SJCRH30 (cell line): ENCODE measurements around the gene MICOS13. TPM values are rescaled to one million over a fixed set of nuclear protein-coding genes. Genes with fewer than 3 reads are reported as not detected.

ENCODE experiments used
- DNase-seq, 2 experiments: peaks; one replicate each; pipeline ENCODE4 v3.0.0-alpha.2; 2015 to 2020
- H3K27ac ChIP-seq: fragments of 250-450 bp; sonication (Bioruptor Pico); 2 replicates; pipeline ENCODE4 v1.5.1; 2020; ENCODE audit warnings: mild to moderate bottlenecking, moderate library complexity
- H3K27me3 ChIP-seq: fragments of 250-450 bp; sonication (Bioruptor Pico); 2 replicates; pipeline ENCODE4 v1.5.1; 2020; ENCODE audit warnings: mild to moderate bottlenecking, moderate library complexity
- H3K36me3 ChIP-seq: fragments of 250-450 bp; sonication (Bioruptor Pico); 2 replicates; pipeline ENCODE4 v1.5.1; 2020; ENCODE audit warnings: mild to moderate bottlenecking, moderate library complexity
- H3K4me1 ChIP-seq: fragments of 250-450 bp; sonication (Bioruptor Pico); 2 replicates; pipeline ENCODE4 v1.5.1; 2020; ENCODE audit warnings: mild to moderate bottlenecking, moderate library complexity
- H3K4me3 ChIP-seq: fragments of 250-450 bp; sonication (Bioruptor Pico); 2 replicates; pipeline ENCODE4 v1.5.1; 2020; ENCODE audit warnings: mild to moderate bottlenecking, moderate library complexity
- H3K9me3 ChIP-seq: fragments of 250-450 bp; sonication (Bioruptor Pico); replicated peaks from 2 replicates; pipeline ENCODE4 v1.5.1; 2020; ENCODE audit warnings: mild to moderate bottlenecking, moderate library complexity
- total RNA-seq: library from RNA; depleted of rRNA; stranded (reverse); fragments of >200 nt; shearing (Covaris generic); gene quantifications from 2 replicates; pipeline ENCODE4 v1.2.3, GENCODE V29; 2014

The MICOS13 gene
- total RNA-seq, 1 experiment from 2014 or later, result 33.0 TPM

DNA sequence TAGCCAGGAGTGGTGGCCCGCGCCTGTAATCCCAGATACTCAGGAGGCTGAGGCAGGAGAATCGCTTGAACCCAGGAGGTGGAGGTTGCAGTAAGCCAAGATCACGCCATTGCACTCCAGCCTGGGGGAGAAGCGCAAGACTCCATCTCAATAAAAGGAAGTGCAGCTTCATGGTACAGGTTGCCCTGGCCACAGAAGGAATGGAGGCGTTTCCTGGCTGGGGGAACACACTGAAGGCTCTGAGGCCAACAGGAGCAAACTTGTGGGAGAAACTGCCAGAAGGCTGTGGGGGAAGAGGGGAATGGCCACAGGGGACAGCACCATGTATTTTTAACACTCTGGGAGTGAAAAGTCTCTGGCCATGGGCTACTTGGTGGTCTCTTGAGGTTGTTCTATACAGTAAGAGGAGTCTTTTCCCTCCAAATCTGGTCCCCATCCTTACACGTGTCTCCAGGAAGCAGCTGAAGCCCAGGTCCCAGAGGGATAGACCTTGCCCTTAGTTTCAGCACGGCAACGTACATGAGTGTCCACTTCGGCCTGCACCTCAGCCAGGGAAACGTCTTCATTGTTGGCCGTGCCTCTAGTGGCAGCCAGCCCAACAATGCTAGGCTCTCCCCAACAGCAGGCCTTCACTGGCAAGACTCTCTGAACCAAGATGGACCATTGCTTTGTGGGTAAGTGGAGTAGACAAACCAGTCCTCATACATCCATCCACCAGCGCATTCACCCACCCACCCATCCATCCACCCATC lies 7.4 kb downstream of the MICOS13 start:
- no peak overlapping the region for H3K27ac ChIP-seq
- no peaks in the 10 kb centered on the region for H3K9me3 ChIP-seq
- no peak overlapping the region for H3K4me3 ChIP-seq
- no peaks in the 10 kb centered on the region for H3K27me3 ChIP-seq
- peaks cover 40% of the 10 kb centered on the region for H3K36me3 ChIP-seq
- no peak for DNase-seq
- H3K4me1 ChIP-seq, result peaks cover 32% of the 10 kb centered on the region

DNA sequence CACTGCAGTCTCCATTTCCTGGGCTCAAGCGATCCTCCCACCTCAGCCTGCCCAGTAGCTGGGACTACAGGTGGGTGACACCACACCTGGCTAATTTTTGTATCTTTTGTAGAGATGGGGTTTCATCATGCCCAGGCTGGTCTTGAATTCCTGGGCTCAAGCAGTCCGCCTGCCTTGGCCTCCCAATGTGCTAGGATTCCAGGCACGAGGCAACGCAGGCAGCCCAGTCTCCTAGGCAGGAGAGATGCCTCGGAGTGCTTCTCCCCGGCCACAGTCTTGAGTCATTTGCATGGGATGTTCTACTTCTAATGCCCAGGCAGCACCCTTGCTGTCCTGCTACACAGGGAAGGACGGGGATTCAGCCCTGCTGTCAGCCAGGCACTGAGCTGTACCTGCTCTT lies 8.7 kb downstream of the MICOS13 start:
- DNase-seq, result no peak
- no peaks in the 10 kb centered on the region for H3K27me3 ChIP-seq

DNA sequence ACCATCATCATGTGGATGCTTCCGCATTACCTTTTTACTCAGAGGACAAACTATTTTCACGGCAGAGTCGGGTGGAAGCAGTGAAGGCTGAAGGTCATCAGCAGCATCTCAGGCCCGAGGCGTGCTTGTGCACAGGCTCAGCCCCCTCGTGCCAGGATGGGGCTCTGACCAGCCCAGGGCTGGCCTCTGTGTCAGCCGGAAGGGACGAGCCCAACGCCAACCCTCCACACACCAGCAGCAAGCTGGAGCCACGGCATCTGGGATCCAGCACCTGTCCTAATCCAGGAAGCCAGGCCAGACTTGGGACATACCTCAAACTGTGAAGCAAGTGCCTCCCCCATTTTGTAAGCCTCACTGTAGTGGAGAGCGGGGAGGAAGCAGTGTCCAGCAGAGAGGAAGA lies 11.1 kb downstream of the MICOS13 start:
- Histone ChIP-seq H3K27ac (no peak overlapping the region), H3K36me3 (peaks cover 75% of the 10 kb centered on the region), H3K9me3 (no peaks in the 10 kb centered on the region), H3K4me1 (no peaks in the 10 kb centered on the region), H3K4me3 (no peak overlapping the region), H3K27me3 (no peaks in the 10 kb centered on the region)
- DNase-seq, result no peak

More for the DNA sequence above, 8.7 kb downstream of the MICOS13 start:
- Histone ChIP-seq H3K4me1 (peaks cover 21% of the 10 kb centered on the region), H3K36me3 (peaks cover 51% of the 10 kb centered on the region), H3K4me3 (no peak overlapping the region), H3K9me3 (no peaks in the 10 kb centered on the region), H3K27ac (no peak overlapping the region)

DNA sequence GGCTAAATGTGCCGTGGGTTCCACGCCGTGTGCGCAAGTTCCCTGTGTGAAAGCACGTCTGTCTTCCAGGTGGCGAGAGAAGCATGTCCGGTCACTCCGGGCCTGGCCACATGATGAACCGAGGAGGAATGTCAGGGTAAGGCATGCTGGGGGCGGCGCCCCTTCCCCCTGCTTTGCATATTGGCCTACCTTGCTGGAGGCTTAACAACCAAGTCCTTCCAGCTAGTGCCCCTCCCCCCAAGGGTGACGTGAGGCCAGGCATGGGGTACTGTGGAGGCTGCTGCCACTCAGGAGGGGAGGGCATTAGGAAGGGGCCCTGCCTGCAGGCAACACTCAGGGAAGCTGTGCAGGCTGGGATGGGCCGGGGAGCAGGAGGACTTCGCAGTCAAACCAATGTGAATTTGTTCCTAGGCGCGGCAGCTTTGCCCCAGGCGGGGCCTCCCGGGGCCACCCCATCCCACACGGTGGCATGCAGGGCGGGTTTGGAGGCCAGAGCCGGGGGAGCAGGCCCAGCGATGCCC lies 12.5 kb downstream of the MICOS13 start:
- H3K4me3 ChIP-seq, result no peak overlapping the region
- H3K27ac ChIP-seq, result no peak overlapping the region
- no peaks in the 10 kb centered on the region for H3K9me3 ChIP-seq
- H3K4me1 ChIP-seq, result no peaks in the 10 kb centered on the region
- H3K36me3 ChIP-seq, result peaks cover 84% of the 10 kb centered on the region
- no peak for DNase-seq
- H3K27me3 ChIP-seq, result no peaks in the 10 kb centered on the region

DNA sequence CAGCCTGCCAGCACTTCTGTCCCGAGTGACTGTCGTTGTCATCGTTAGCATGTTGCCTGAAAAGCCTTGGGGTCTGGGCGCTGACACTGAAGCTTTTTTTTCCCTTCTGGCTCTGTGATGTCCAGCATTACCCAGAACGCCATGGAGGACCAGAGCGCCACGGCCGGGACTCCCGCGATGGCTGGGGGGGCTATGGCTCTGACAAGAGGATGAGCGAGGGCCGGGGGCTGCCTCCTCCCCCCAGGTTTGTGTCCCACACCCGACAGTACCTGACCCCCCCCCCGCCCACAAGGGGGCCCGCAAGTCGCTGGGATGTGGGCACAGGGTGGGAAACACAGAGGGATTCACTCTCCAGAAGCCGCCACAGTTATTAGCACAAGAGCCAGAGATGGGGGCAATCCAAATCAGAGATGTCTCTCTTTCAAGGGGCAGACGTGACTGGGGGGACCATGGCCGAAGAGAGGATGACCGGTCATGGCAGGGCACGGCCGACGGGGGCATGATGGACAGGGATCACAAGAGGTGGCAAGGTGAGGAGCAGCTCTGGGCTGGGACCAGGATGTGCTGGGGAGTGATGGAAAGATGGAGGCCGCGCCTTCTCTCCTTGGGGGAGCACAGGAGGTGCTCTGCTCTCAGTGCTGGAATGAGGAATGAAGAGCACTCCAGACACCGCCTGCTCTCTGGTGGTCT lies 13.2 kb downstream of the MICOS13 start:
- peaks cover 87% of the 10 kb centered on the region for H3K36me3 ChIP-seq
- DNase-seq, result no peak
- no peaks in the 10 kb centered on the region for H3K27me3 ChIP-seq
- no peaks in the 10 kb centered on the region for H3K4me1 ChIP-seq
- no peak overlapping the region for H3K27ac ChIP-seq
- H3K9me3 ChIP-seq, result no peaks in the 10 kb centered on the region
- no peak overlapping the region for H3K4me3 ChIP-seq

DNA sequence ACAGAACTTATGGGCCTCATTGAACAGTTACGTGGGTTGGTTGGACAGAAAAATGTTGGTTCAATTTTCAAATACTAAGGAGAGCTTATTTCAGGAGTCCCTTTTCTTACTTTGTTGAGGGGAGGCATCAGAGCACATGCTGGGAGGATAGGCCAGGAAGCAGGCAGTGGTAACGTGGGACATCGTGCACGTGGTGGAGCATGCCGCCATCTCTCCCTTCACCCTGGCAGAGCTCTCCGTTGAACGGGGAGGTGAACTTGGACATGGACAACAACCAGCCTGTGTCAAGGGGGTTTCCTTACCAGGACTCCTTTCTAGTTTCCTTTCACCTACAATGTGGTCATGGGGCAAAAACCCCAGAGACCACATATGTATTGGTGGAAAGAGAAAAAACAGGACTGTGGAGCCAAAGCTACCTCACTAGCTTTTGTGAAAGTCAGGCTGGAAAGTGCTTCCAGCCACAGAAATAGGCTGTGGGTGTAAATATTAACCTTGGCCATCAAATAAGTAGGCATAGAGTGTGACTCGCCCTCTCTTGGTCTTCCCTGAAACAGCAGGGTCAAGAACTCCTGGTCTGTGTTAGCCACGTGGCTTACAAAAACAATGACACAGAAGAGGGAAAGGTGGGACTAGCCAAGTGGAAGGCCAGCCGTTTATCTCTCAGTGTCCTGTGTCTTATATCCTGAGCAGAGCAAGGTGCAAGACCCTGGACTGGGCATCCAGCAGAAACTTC lies 14.4 kb downstream of the MICOS13 start:
- no peaks in the 10 kb centered on the region for H3K9me3 ChIP-seq
- H3K4me3 ChIP-seq, result no peak overlapping the region
- no peak for DNase-seq
- H3K27ac ChIP-seq, result no peak overlapping the region
- H3K36me3 ChIP-seq, result peaks cover 87% of the 10 kb centered on the region
- no peaks in the 10 kb centered on the region for H3K27me3 ChIP-seq
- no peaks in the 10 kb centered on the region for H3K4me1 ChIP-seq

DNA sequence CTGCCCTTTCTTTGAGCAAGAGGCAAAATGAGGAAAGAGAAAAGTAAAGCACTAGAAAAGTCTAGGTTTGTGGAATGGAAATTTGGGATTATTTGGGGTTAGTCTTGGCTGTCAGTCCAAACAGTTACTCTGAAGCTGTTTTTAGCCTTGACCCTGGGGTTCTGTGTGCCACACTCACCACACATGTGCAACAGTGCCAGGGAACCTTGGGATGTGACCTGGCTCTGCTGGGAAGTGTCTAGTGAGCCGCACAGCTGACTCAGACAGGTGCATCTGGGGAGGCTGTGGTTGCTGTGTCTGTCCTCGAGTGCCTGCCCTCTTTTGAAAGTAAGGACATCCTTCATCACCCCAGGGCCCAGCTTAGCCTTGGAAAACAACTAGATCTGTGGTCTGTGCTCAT lies 15.8 kb downstream of the MICOS13 start:
- Histone ChIP-seq H3K27ac (no peak overlapping the region), H3K4me1 (no peaks in the 10 kb centered on the region), H3K36me3 (peaks cover 83% of the 10 kb centered on the region), H3K4me3 (no peak overlapping the region), H3K9me3 (no peaks in the 10 kb centered on the region), H3K27me3 (no peaks in the 10 kb centered on the region)
- DNase-seq, result no peak

DNA sequence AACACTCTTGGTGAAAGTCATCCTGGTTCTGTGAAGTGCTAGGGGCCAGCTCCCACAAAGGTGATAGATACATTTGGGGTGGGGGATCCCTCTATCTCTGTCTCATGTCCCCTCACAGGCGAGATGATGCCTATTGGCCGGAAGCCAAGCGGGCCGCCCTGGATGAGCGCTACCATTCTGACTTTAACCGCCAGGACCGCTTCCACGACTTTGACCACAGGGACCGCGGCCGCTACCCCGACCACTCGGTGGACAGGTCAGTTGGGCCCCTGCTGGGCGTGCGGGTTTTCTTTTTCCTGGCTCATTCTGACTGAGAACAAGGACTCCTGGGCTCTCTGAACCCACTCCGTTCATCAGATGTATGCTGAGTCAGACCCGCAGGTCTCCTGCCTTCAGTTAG lies 16.4 kb downstream of the MICOS13 start:
- Histone ChIP-seq H3K27me3 (no peaks in the 10 kb centered on the region), H3K27ac (no peak overlapping the region), H3K9me3 (no peaks in the 10 kb centered on the region), H3K36me3 (peaks cover 77% of the 10 kb centered on the region), H3K4me1 (no peaks in the 10 kb centered on the region), H3K4me3 (no peak overlapping the region)
- no peak for DNase-seq

DNA sequence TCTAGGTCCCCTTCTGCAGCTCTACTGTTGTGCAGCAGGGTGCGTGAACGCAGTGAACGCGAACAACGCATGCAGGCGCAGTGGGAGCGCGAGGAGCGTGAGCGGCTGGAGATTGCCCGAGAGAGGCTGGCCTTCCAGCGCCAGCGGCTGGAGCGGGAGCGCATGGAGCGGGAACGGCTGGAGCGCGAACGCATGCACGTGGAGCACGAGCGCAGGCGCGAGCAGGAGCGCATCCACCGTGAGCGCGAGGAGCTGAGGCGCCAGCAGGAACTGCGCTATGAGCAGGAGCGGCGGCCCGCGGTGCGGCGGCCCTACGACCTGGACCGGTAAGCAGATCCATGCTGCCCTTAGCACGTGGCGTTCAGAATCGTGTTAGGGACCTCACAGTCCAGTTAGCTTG lies 18.8 kb downstream of the MICOS13 start:
- H3K27ac ChIP-seq, result no peak overlapping the region
- H3K27me3 ChIP-seq, result no peaks in the 10 kb centered on the region
- H3K4me3 ChIP-seq, result no peak overlapping the region
- H3K36me3 ChIP-seq, result peaks cover 78% of the 10 kb centered on the region
- H3K4me1 ChIP-seq, result no peaks in the 10 kb centered on the region
- no peak for DNase-seq
- H3K9me3 ChIP-seq, result no peaks in the 10 kb centered on the region

DNA sequence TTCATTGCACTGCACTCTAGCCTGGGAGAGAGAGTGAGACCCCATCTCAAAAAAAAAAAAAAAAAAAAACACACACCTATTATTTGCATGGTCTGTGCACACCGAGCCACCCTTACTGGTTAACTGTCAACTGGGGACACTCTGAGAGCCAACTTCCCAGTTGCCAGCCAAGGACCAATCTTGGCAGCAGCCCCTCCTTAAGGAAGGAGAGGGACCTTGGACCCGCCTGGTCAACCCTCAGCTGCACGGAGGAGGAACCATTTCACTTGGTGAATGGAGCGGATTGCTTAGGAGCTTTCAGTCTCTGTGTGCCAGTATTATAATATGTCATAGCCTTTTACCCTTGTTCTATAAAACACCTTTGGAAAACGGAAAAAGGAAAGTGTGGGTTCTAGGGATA lies 24.9 kb downstream of the MICOS13 start:
- peaks cover 82% of the 10 kb centered on the region for H3K36me3 ChIP-seq
- DNase-seq, result no peak
- no peaks in the 10 kb centered on the region for H3K9me3 ChIP-seq
- H3K4me3 ChIP-seq, result no peak overlapping the region
- no peak overlapping the region for H3K27ac ChIP-seq
- H3K4me1 ChIP-seq, result no peaks in the 10 kb centered on the region
- no peaks in the 10 kb centered on the region for H3K27me3 ChIP-seq

DNA sequence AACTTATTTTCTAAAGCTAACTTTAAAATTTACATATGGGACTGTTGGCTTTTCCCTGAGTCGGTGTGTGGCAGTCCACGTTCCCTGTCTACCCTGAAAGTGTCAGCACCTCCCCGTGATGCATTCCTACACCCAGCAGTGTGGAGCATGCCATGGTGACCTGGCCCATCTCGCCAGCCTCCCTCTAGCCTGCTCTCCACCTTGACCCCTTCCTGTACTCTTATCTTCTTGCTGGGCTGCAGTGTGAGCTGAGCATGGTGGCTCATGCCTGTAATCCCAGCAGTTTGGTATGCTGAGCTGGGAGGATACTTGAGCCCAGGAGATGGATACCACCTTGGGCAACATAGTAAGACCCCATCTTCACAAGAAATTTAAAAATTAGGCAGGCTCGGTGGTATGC lies 25.4 kb downstream of the MICOS13 start:
- H3K4me3 ChIP-seq, result no peak overlapping the region
- peaks cover 86% of the 10 kb centered on the region for H3K36me3 ChIP-seq
- no peak overlapping the region for H3K27ac ChIP-seq
- DNase-seq, result no peak
- no peaks in the 10 kb centered on the region for H3K4me1 ChIP-seq
- H3K27me3 ChIP-seq, result no peaks in the 10 kb centered on the region
- no peaks in the 10 kb centered on the region for H3K9me3 ChIP-seq

DNA sequence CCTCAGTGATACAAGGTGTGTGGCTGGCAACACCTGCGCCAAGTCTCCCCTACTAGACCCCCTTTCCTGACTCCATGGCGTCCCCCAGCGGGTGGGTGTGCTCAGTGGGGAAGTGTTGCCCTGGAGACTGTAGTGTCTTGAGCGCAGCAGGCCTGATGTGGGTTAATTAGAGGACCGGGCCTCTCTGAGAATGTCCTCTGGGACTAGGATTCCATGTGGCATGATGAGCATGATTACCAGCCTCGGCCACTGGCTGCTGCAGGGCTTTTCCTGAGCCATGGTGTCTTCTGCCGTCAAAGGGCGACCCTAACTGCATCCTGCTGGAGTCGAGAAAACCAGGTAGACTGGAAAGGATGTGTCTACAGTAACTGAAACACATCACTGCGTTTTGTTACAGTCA lies 28.1 kb downstream of the MICOS13 start:
- Histone ChIP-seq H3K27ac (no peak overlapping the region), H3K9me3 (no peaks in the 10 kb centered on the region), H3K4me1 (no peaks in the 10 kb centered on the region), H3K4me3 (no peak overlapping the region), H3K27me3 (no peaks in the 10 kb centered on the region), H3K36me3 (peaks cover 87% of the 10 kb centered on the region)
- no peak for DNase-seq

DNA sequence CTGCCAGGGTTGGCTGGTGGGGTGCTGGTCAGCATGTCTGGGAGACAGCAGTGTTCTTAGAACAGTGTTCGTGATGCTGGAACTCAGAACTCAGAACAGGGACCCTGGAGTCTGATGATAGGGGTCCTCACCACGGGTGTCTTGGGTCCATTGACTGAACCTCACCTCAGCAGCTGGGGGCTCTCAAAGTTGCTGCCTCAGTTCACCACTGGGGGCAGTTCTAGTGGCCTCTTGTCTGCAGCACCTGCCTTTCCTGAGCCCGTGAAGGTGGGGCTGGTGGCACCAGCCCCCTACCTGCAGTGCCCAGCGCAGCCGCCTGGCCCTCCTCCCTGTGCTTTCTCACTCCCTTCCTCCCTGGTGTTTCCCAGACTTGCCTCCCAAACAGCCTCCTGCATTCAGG lies 29.0 kb downstream of the MICOS13 start:
- Histone ChIP-seq H3K27me3 (no peaks in the 10 kb centered on the region), H3K36me3 (peaks cover 89% of the 10 kb centered on the region), H3K27ac (no peak overlapping the region), H3K4me3 (no peak overlapping the region), H3K4me1 (no peaks in the 10 kb centered on the region), H3K9me3 (no peaks in the 10 kb centered on the region)
- DNase-seq, result no peak

DNA sequence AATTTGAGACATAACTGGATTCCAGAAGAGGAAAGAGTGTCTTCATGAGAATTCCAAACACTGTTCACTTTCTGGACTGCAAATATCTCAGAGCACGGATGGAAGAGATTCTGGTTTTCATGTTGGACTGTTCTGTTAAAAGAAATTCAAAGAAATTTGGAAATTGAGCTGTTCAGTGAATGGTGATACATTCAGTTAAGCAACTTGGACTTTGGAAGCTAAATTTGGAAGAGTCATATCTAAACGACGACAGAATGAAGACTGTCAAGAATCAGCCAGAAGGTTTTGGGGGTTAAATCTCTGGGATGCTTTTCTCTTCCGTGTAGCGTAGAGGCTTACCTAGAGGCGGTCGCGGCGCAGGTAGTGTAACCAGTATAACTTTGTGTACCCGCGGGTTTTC lies 31.9 kb downstream of the MICOS13 start:
- Histone ChIP-seq H3K36me3 (peaks cover 83% of the 10 kb centered on the region), H3K27me3 (no peaks in the 10 kb centered on the region)

DNA sequence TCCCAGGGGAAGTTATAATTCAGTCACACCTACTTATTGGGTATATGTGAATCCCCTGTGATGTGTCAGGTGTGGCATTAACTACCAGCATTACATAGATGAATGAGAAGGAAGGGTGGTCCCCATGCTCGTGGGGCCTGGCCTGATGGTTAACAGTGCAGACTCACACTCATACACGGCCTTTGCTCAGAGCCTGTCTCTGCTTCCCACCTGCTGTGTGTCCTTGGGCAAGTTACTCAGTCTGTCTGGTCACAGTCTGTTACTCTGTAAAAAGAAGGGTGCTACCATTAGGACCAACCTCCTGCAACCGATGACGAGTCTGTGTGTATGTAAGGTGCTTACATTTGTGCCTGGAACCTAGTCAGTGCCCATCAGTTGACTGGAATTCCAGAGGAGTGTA lies 33.6 kb downstream of the MICOS13 start:
- H3K4me1 ChIP-seq, result no peaks in the 10 kb centered on the region
- H3K27me3 ChIP-seq, result no peaks in the 10 kb centered on the region
- H3K36me3 ChIP-seq, result peaks cover 81% of the 10 kb centered on the region
- H3K27ac ChIP-seq, result no peak overlapping the region
- no peak for DNase-seq
- no peak overlapping the region for H3K4me3 ChIP-seq
- H3K9me3 ChIP-seq, result no peaks in the 10 kb centered on the region

More for the DNA sequence above, 31.9 kb downstream of the MICOS13 start:
- H3K4me1 ChIP-seq, result no peaks in the 10 kb centered on the region
- no peak overlapping the region for H3K4me3 ChIP-seq
- H3K27ac ChIP-seq, result no peak overlapping the region
- H3K9me3 ChIP-seq, result no peaks in the 10 kb centered on the region
- no peak for DNase-seq
